ENCODE data around the gene WDR72. TPM values are rescaled to one million over a fixed set of nuclear protein-coding genes. Genes with fewer than 3 reads are reported as not detected.

WDR72 gene
- total and polyA plus RNA-seq, 7 donors: under 0.01 to 3.6 (median 0.22) TPM; not detected in 1

DNA sequence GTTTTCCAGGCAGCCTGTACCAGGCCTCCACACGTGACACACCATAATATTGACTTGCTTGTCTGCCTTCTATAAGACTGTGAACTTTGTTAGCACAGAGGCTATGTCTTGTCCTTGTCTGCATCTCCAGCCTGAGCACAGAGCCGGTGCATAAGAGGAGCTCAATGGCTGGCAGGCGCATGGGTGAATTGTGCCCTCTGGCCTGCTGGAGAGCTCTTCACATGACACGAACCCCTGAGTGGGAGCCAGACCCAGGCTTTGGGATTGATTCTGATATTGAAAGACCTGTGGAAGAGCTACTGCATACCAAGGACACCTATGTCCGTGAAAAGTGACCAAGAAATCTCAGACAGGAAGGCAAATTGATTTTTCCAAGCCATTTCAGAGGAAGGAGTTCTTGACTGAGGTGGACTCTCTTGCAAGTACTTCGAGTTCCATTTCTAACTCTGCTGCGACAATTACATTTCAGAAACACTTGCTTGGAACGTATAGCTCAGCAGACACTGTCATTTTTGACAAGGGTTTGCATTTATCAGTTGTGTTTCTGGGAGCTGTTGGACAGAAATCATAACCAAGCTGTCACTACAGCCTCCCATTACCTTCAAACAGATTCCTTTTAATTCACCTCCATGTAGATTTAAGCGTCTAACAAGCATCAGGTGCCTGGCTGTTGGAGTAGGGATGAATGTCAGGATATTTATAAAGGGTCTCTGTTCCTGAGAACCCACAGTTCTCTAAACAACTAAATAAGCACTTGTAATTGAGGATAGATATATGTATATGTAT, 281.3 kb downstream of the WDR72 start:
- no peak for DNase-seq
- H3K27me3 ChIP-seq: no peaks in the 10 kb centered on the region
- no peak overlapping the region for H3K4me3 ChIP-seq
- H3K9me3 ChIP-seq: no peaks in the 10 kb centered on the region
- TF ChIP-seq POLR2A (IDR thresholded peaks at IDR 0.05): no peak
- TF ChIP-seq POLR2AphosphoS5 (IDR thresholded peaks at IDR 0.05): no peak
- TF ChIP-seq EP300 (IDR thresholded peaks at IDR 0.05): no peak
- TF ChIP-seq, protein P1, sequence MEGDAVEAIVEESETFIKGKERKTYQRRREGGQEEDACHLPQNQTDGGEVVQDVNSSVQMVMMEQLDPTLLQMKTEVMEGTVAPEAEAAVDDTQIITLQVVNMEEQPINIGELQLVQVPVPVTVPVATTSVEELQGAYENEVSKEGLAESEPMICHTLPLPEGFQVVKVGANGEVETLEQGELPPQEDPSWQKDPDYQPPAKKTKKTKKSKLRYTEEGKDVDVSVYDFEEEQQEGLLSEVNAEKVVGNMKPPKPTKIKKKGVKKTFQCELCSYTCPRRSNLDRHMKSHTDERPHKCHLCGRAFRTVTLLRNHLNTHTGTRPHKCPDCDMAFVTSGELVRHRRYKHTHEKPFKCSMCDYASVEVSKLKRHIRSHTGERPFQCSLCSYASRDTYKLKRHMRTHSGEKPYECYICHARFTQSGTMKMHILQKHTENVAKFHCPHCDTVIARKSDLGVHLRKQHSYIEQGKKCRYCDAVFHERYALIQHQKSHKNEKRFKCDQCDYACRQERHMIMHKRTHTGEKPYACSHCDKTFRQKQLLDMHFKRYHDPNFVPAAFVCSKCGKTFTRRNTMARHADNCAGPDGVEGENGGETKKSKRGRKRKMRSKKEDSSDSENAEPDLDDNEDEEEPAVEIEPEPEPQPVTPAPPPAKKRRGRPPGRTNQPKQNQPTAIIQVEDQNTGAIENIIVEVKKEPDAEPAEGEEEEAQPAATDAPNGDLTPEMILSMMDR (IDR thresholded peaks at IDR 0.05): no peak
- intact Hi-C loops (cut with DNase I): no loop called here
- no peak overlapping the region for H3K27ac ChIP-seq
- no peaks in the 10 kb centered on the region for H3K4me1 ChIP-seq
- no peaks in the 10 kb centered on the region for H3K36me3 ChIP-seq
- WGBS, 2 donors: 91 to 92% methylated on average over 9 of the region's 9 CpGs

DNA sequence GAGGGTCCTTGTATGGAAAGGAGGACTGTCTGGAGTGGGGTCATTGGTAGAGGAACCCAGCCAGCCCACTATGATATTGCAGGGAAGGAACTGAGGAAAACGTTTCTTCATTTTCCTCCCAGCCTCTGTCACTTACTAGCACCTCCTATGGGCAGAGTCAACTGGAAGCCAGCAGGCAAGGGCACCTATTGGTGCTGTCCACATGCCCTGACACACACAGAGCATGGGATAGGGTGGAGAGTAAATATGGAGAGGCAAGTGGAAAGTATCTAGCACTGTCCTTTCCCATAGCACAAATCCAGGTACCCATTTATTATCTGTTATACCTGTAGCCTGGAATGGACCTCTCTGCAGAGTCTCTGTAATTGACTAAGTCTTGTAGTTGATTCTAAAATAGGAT, 285.6 kb downstream of the WDR72 start:
- Histone ChIP-seq H3K4me1 (no peaks in the 10 kb centered on the region), H3K9me3 (no peaks in the 10 kb centered on the region), H3K4me3 (no peak overlapping the region), H3K27ac (no peak overlapping the region), H3K36me3 (no peaks in the 10 kb centered on the region), H3K27me3 (no peaks in the 10 kb centered on the region)
- no peak for DNase-seq
- TF ChIP-seq, protein P1 (IDR thresholded peaks at IDR 0.05): no peak
- TF ChIP-seq POLR2A (IDR thresholded peaks at IDR 0.05): no peak
- no peak for TF ChIP-seq POLR2AphosphoS5 (IDR thresholded peaks at IDR 0.05)
- 50 to 71% methylated on average over 1 of the region's 1 CpG for WGBS, 2 donors
- intact Hi-C loops (cut with DNase I): no loop called here

DNA sequence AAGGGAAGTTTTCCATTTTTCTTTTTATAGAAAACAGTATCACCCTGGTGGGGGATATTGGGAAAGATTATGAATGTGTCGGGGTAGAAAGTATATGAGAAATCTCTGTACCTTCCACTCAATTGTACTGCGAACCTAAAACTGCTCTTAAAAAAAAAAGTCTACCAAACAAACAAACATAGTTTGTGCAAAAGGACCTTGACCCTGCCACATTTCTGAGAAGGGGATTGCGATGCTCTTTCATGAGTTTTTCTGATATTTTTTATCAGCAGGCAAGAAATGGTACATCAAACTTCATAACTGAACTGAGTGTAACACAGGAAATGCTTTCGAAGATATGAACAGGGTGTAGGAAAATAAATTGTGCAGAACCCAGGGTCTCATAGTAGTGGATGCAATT, 286.0 kb downstream of the WDR72 start:
- Histone ChIP-seq H3K9me3 (no peaks in the 10 kb centered on the region), H3K36me3 (no peaks in the 10 kb centered on the region), H3K27me3 (no peaks in the 10 kb centered on the region), H3K4me3 (no peak overlapping the region), H3K4me1 (no peaks in the 10 kb centered on the region), H3K27ac (no peak overlapping the region)
- intact Hi-C loops (cut with DNase I): no loop called here
- TF ChIP-seq POLR2AphosphoS5 (IDR thresholded peaks at IDR 0.05) (no peak), POLR2A (IDR thresholded peaks at IDR 0.05) (no peak), EP300 (IDR thresholded peaks at IDR 0.05) (no peak)
- TF ChIP-seq, protein P1 (IDR thresholded peaks at IDR 0.05): no peak
- no peak for DNase-seq
- 81% methylated on average over 4 of the region's 4 CpGs for WGBS, 2 donors

- intact Hi-C loops (cut with DNase I): no loop called here
These were observed 286.6 kb downstream of the WDR72 start for GRCh38 chr15:53472883-53473282.

More at GRCh38 chr15:53472883-53473282, 286.6 kb downstream of the WDR72 start:
- H3K9me3 ChIP-seq: no peaks in the 10 kb centered on the region
- no peaks in the 10 kb centered on the region for H3K27me3 ChIP-seq
- no peak overlapping the region for H3K4me3 ChIP-seq
- no peaks in the 10 kb centered on the region for H3K36me3 ChIP-seq
- TF ChIP-seq POLR2A (IDR thresholded peaks at IDR 0.05) (no peak), EP300 (IDR thresholded peaks at IDR 0.05) (no peak), POLR2AphosphoS5 (IDR thresholded peaks at IDR 0.05) (no peak)
- TF ChIP-seq, protein P1 (IDR thresholded peaks at IDR 0.05): no peak
- 77 to 84% methylated on average over 5 of the region's 5 CpGs for WGBS, 2 donors
- no peaks in the 10 kb centered on the region for H3K4me1 ChIP-seq
- H3K27ac ChIP-seq: no peak overlapping the region
- DNase-seq: no peak
